ENCODE measurements around the gene CLNK.
A peak's percentile ranks its signal among the peaks of the same experiment; 100 is the strongest.
"Not testable (repeated sequence)": the region's sequence is repeated elsewhere in the genome, so short reads cannot be mapped to it uniquely, and the experiment has no call there.

CLNK gene

GRCh38 chr4:10656420-10656819, 28.1 kb downstream of the CLNK start:
- DNase-seq: no peak

- DNase-seq: no peak
These were observed 28.6 kb downstream of the CLNK start for GRCh38 chr4:10655968-10656367.

GRCh38 chr4:10648479-10648878, 36.1 kb downstream of the CLNK start:
- no peak for DNase-seq

- no peak for DNase-seq
These were observed 36.7 kb downstream of the CLNK start for GRCh38 chr4:10647846-10648245.

GRCh38 chr4:10643600-10644425, 40.8 kb downstream of the CLNK start:
- no peak for DNase-seq

- DNase-seq: peak; percentile 99
These were observed 43.9 kb downstream of the CLNK start for GRCh38 chr4:10640561-10641201.

GRCh38 chr4:10639664-10640063, 44.9 kb downstream of the CLNK start:
- no peak for DNase-seq

GRCh38 chr4:10639100-10639499, 45.5 kb downstream of the CLNK start:
- peak; percentile 14 for DNase-seq

- DNase-seq: no peak
These were observed 49.5 kb downstream of the CLNK start for GRCh38 chr4:10635091-10635490.

GRCh38 chr4:10629394-10629793, 55.2 kb downstream of the CLNK start:
- peak; percentile 22 for DNase-seq

- no peak for DNase-seq
These were observed 59.4 kb downstream of the CLNK start for GRCh38 chr4:10625131-10625530.

- DNase-seq: no peak
These were observed 60.7 kb downstream of the CLNK start for GRCh38 chr4:10623862-10624261.

- DNase-seq: no peak
These were observed 61.3 kb downstream of the CLNK start for GRCh38 chr4:10623241-10623640.

GRCh38 chr4:10622728-10623127, 61.8 kb downstream of the CLNK start:
- DNase-seq: peak; percentile 16

GRCh38 chr4:10620935-10621488, 63.6 kb downstream of the CLNK start:
- no peak for DNase-seq

- DNase-seq: no peak
These were observed 64.7 kb downstream of the CLNK start for GRCh38 chr4:10619855-10620254.

GRCh38 chr4:10619220-10619619, 65.3 kb downstream of the CLNK start:
- DNase-seq: no peak

GRCh38 chr4:10614926-10615325, 69.6 kb downstream of the CLNK start:
- not testable (repeated sequence) for DNase-seq

GRCh38 chr4:10613926-10614478, 70.6 kb downstream of the CLNK start:
- no peak for DNase-seq

- DNase-seq: no peak
These were observed 72.1 kb downstream of the CLNK start for GRCh38 chr4:10612476-10612875.

GRCh38 chr4:10611673-10612072, 72.9 kb downstream of the CLNK start:
- DNase-seq: no peak

- no peak for DNase-seq
These were observed 75.9 kb downstream of the CLNK start for GRCh38 chr4:10608501-10609219.

GRCh38 chr4:10607206-10607605, 77.4 kb downstream of the CLNK start:
- DNase-seq: no peak

Data from MV-4-11 (cell line).